Fibroblast of lung (primary cell): ENCODE results near the gene PFN3. TPM values are rescaled to one million over a fixed set of nuclear protein-coding genes. Genes with fewer than 3 reads are reported as not detected.

Experiments used
- DNase-seq, 2 donors: peaks; one replicate each; pipeline versions ENCODE4 v3.0.0 to v3.0.0-alpha.2; 2010; ENCODE audit warnings: low read depth in 2 of 2
- H2AFZ ChIP-seq: 2 replicates; pipeline ENCODE4 v1.5.1; 2012; ENCODE audit warnings: low read length, control low read depth, inconsistent platforms
- H3K27ac ChIP-seq: 2 replicates; pipeline ENCODE4 v1.5.1; 2011; ENCODE audit warnings: low read length, control low read depth; ENCODE audit not compliant: insufficient read depth
- H3K27me3 ChIP-seq: 2 replicates; pipeline ENCODE4 v1.5.1; 2011; ENCODE audit warnings: mild to moderate bottlenecking, low read length; ENCODE audit not compliant: control insufficient read depth, insufficient read depth
- H3K36me3 ChIP-seq: 2 replicates; pipeline ENCODE4 v1.5.1; 2011; ENCODE audit warnings: low read length; ENCODE audit not compliant: control insufficient read depth, insufficient read depth
- H3K4me1 ChIP-seq: 2 replicates; pipeline ENCODE4 v1.5.1; 2011; ENCODE audit warnings: low read length; ENCODE audit not compliant: control insufficient read depth, insufficient read depth; ENCODE audit errors: extremely low read depth
- H3K4me2 ChIP-seq: 2 replicates; pipeline ENCODE4 v1.5.1; 2011; ENCODE audit warnings: low read length, control low read depth; ENCODE audit not compliant: insufficient read depth; ENCODE audit errors: extremely low read depth
- H3K4me3 ChIP-seq, 4 experiments: fragments of 200-600 bp in 1 of 4; sonication (generic) in 1 of 4; replicated peaks in 1 of 4; 2 replicates each; pipeline ENCODE4 v1.5.1; 2011 to 2016; ENCODE audit warnings: low read length in 4 of 4, low read depth in 3 of 4, mild to moderate bottlenecking in 3 of 4, control low read depth in 2 of 4, inconsistent platforms in 1 of 4, mixed read lengths in 1 of 4; ENCODE audit not compliant: insufficient read depth in 1 of 4; ENCODE audit errors: control extremely low read depth in 1 of 4
- H3K79me2 ChIP-seq: 2 replicates; pipeline ENCODE4 v1.5.1; 2012; ENCODE audit warnings: mild to moderate bottlenecking, low read length, inconsistent platforms; ENCODE audit not compliant: control insufficient read depth, insufficient read depth
- H3K9ac ChIP-seq: 2 replicates; pipeline ENCODE4 v1.5.1; 2011; ENCODE audit warnings: mild to moderate bottlenecking, low read length, control low read depth; ENCODE audit not compliant: insufficient read depth
- H3K9me3 ChIP-seq: 2 replicates; pipeline ENCODE4 v1.5.1; 2012; ENCODE audit warnings: low read depth, low read length; ENCODE audit not compliant: control insufficient read depth, insufficient read depth
- H4K20me1 ChIP-seq: 2 replicates; pipeline ENCODE4 v1.5.1; 2011; ENCODE audit warnings: low read length; ENCODE audit not compliant: control insufficient read depth, insufficient read depth; ENCODE audit errors: extremely low read depth
- CTCF ChIP-seq, 2 donors: IDR thresholded peaks in 1 of 2; conservative IDR thresholded peaks in 1 of 2; 1 replicate in 1 of 2; 2 replicates in 1 of 2; pipeline ENCODE4 v1.5.1; 2011 to 2012; ENCODE audit warnings: low read length in 2 of 2, control low read depth in 1 of 2, inconsistent platforms in 1 of 2, low read depth in 1 of 2, mild to moderate bottlenecking in 1 of 2
- EZH2 ChIP-seq: IDR thresholded peaks from 2 replicates; pipeline ENCODE4 v1.5.1; 2012; ENCODE audit warnings: low read length, control low read depth, mild to moderate bottlenecking; ENCODE audit errors: missing control alignments
- polyA plus RNA-seq, 2 donors: library from polyadenylated mRNA; depleted of rRNA in 1 of 2; stranded (reverse) in 1 of 2; unstranded in 1 of 2; fragments of >200 nt; gene quantifications; 2 replicates each; pipeline ENCODE4 v1.2.1, GENCODE V29; 2011 to 2012; ENCODE audit warnings: missing spikeins in 1 of 2
- total RNA-seq: library from RNA; depleted of rRNA; stranded (reverse); fragments of >200 nt; gene quantifications from 2 replicates; pipeline ENCODE4 v1.2.1, GENCODE V29; 2014

The PFN3 gene
- total and polyA plus RNA-seq, 2 donors (not counting 1 experiment from before 2014, with no cell fraction given), result not detected

GRCh38 chr5:177402271-177403043 lies 2.0 kb upstream of the PFN3 start:
- peaks cover 3% of the 10 kb centered on the region for H3K4me1 ChIP-seq
- no peak overlapping the region for H3K27ac ChIP-seq
- peak; percentile 17 to 50 for TF ChIP-seq CTCF (conservative IDR thresholded peaks at IDR 0.05 in 1 of 2, IDR thresholded peaks at IDR 0.05 in 1 of 2; ENCODE audit: low read depth in 1 of 2, low read length in 2 of 2)
- TF ChIP-seq EZH2, result peak; percentile 74
- DNase-seq, result peak; percentile 43 to 58
- no peaks in the 10 kb centered on the region for H3K9me3 ChIP-seq
- no peak overlapping the region for H2AFZ ChIP-seq
- peak overlapping the region; percentile 82 for H3K4me2 ChIP-seq
- no peaks in the 10 kb centered on the region for H3K79me2 ChIP-seq
- peak overlapping the region in 1 of 4 experiments; percentile 10 for H3K4me3 ChIP-seq
- H3K36me3 ChIP-seq, result no peaks in the 10 kb centered on the region
- H3K9ac ChIP-seq, result no peak overlapping the region
- H4K20me1 ChIP-seq, result no peaks in the 10 kb centered on the region
- peaks cover 48% of the 10 kb centered on the region for H3K27me3 ChIP-seq

- H3K27me3 ChIP-seq, result peaks cover 46% of the 10 kb centered on the region
- H2AFZ ChIP-seq, result no peak overlapping the region
- no peaks in the 10 kb centered on the region for H3K79me2 ChIP-seq
- H3K4me1 ChIP-seq, result no peaks in the 10 kb centered on the region
- no peaks in the 10 kb centered on the region for H3K36me3 ChIP-seq
- no peak overlapping the region for H3K9ac ChIP-seq
- H3K4me3 ChIP-seq, result no peak overlapping the region
- H3K9me3 ChIP-seq, result no peaks in the 10 kb centered on the region
- H3K4me2 ChIP-seq, result no peak overlapping the region
- no peaks in the 10 kb centered on the region for H4K20me1 ChIP-seq
- DNase-seq, result no peak
- TF ChIP-seq EZH2 (no peak), CTCF (conservative IDR thresholded peaks at IDR 0.05 in 1 of 2, IDR thresholded peaks at IDR 0.05 in 1 of 2; ENCODE audit: low read depth in 1 of 2, low read length in 2 of 2) (no peak)
- H3K27ac ChIP-seq, result no peak overlapping the region
Measured at GRCh38 chr5:177397875-177398390, 2.5 kb downstream of the PFN3 start.

- H3K4me2 ChIP-seq, result no peak overlapping the region
- H3K9me3 ChIP-seq, result no peaks in the 10 kb centered on the region
- no peaks in the 10 kb centered on the region for H3K36me3 ChIP-seq
- H3K27ac ChIP-seq, result no peak overlapping the region
- DNase-seq, result no peak
- H4K20me1 ChIP-seq, result no peaks in the 10 kb centered on the region
- no peaks in the 10 kb centered on the region for H3K4me1 ChIP-seq
- no peaks in the 10 kb centered on the region for H3K79me2 ChIP-seq
- H2AFZ ChIP-seq, result no peak overlapping the region
- H3K27me3 ChIP-seq, result peaks cover 35% of the 10 kb centered on the region
- H3K4me3 ChIP-seq, result no peak overlapping the region
- no peak for TF ChIP-seq CTCF (conservative IDR thresholded peaks at IDR 0.05 in 1 of 2, IDR thresholded peaks at IDR 0.05 in 1 of 2; ENCODE audit: low read depth in 1 of 2, low read length in 2 of 2)
- no peak for TF ChIP-seq EZH2
- no peak overlapping the region for H3K9ac ChIP-seq
Measured at GRCh38 chr5:177396807-177397206, 3.7 kb downstream of the PFN3 start.
